ENCODE results near the gene ARID1B. TPM values are rescaled to one million over a fixed set of nuclear protein-coding genes. Genes with fewer than 3 reads are reported as not detected.

The ARID1B gene
- total and polyA plus RNA-seq, 10 of the 15 experiments (the other 5 are each of a cell fraction or from before 2014, with no cell fraction given): 24.7 to 133 (median 54.6) TPM

DNA sequence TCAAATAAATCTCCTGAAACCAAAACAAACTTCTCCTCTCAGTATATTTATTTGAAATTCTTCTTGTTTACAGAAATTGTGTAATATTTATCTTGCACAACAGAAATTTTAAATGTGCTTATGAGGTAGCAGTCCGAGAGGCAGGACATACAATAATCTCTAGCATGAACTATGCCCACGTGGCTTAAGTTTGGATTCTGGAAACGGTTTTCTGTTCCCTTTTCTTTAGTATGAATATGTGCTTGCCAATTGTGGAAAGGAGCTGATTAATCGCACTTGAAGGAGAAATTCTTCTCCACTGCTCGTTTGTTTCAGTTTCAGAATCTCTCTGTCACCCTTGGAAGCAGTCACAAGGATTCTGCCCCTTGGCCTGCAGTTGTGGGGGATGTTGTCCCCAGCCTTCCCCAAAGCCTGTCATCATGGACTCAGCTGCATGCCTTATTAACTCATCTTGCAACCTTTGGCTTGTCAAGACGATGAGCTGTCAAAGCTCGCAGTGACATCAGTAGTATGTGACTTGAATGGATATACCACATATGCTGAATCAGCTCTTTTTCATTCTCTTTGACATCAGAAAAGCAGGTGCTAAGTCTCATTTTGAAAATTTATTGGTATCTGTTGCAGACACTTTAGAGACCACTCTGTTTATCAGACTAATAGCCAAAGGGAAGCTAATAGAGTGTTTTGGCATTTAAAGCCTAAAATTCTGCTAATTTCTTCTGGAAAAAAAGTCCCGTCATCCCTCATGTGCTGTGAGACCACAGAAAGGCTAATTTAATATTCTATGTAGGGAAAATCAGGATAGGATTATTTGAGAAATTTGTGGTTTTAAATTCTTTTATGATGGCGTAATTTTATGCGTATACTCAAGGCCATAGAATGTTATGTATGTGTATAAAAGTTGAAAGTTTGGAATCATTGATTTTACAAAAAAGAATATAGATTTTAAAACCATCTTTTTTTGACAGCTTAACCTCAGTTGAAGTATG lies 186.8 kb downstream of the ARID1B start (continued):
- TF ChIP-seq ZNF24 (IDR thresholded peaks at IDR 0.05): no peak
- TF ChIP-seq, protein P1, sequence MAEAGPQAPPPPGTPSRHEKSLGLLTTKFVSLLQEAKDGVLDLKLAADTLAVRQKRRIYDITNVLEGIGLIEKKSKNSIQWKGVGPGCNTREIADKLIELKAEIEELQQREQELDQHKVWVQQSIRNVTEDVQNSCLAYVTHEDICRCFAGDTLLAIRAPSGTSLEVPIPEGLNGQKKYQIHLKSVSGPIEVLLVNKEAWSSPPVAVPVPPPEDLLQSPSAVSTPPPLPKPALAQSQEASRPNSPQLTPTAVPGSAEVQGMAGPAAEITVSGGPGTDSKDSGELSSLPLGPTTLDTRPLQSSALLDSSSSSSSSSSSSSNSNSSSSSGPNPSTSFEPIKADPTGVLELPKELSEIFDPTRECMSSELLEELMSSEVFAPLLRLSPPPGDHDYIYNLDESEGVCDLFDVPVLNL (IDR thresholded peaks at IDR 0.05; ENCODE audit: low read depth, low read length): no peak
- TF ChIP-seq, protein P2, sequence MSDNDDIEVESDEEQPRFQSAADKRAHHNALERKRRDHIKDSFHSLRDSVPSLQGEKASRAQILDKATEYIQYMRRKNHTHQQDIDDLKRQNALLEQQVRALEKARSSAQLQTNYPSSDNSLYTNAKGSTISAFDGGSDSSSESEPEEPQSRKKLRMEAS (IDR thresholded peaks at IDR 0.05; ENCODE audit: low read depth, low read length): no peak
- TF ChIP-seq, protein P3, sequence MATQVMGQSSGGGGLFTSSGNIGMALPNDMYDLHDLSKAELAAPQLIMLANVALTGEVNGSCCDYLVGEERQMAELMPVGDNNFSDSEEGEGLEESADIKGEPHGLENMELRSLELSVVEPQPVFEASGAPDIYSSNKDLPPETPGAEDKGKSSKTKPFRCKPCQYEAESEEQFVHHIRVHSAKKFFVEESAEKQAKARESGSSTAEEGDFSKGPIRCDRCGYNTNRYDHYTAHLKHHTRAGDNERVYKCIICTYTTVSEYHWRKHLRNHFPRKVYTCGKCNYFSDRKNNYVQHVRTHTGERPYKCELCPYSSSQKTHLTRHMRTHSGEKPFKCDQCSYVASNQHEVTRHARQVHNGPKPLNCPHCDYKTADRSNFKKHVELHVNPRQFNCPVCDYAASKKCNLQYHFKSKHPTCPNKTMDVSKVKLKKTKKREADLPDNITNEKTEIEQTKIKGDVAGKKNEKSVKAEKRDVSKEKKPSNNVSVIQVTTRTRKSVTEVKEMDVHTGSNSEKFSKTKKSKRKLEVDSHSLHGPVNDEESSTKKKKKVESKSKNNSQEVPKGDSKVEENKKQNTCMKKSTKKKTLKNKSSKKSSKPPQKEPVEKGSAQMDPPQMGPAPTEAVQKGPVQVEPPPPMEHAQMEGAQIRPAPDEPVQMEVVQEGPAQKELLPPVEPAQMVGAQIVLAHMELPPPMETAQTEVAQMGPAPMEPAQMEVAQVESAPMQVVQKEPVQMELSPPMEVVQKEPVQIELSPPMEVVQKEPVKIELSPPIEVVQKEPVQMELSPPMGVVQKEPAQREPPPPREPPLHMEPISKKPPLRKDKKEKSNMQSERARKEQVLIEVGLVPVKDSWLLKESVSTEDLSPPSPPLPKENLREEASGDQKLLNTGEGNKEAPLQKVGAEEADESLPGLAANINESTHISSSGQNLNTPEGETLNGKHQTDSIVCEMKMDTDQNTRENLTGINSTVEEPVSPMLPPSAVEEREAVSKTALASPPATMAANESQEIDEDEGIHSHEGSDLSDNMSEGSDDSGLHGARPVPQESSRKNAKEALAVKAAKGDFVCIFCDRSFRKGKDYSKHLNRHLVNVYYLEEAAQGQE (IDR thresholded peaks at IDR 0.05; ENCODE audit: low read depth, low read length): no peak
- TF ChIP-seq PML (IDR thresholded peaks at IDR 0.05; ENCODE audit: low read length): no peak
- no peak for TF ChIP-seq SMAD5 (IDR thresholded peaks at IDR 0.05; ENCODE audit: low read depth)
- no peak for TF ChIP-seq MXI1 (IDR thresholded peaks at IDR 0.05; ENCODE audit: low read depth, low read length)
- TF ChIP-seq, protein P4, sequence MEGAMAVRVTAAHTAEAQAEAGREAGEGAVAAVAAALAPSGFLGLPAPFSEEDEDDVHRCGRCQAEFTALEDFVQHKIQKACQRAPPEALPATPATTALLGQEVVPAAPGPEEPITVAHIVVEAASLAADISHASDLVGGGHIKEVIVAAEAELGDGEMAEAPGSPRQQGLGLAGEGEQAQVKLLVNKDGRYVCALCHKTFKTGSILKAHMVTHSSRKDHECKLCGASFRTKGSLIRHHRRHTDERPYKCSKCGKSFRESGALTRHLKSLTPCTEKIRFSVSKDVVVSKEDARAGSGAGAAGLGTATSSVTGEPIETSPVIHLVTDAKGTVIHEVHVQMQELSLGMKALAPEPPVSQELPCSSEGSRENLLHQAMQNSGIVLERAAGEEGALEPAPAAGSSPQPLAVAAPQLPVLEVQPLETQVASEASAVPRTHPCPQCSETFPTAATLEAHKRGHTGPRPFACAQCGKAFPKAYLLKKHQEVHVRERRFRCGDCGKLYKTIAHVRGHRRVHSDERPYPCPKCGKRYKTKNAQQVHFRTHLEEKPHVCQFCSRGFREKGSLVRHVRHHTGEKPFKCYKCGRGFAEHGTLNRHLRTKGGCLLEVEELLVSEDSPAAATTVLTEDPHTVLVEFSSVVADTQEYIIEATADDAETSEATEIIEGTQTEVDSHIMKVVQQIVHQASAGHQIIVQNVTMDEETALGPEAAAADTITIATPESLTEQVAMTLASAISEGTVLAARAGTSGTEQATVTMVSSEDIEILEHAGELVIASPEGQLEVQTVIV (IDR thresholded peaks at IDR 0.05; ENCODE audit: borderline replicate concordance, partially characterized antibody): no peak
- no peak for TF ChIP-seq PAX5 (IDR thresholded peaks at IDR 0.05; ENCODE audit: borderline replicate concordance, low read depth, low read length)
- TF ChIP-seq CBX5 (IDR thresholded peaks at IDR 0.05; ENCODE audit: low read depth): peak; percentile 79
- TF ChIP-seq MTA2 (IDR thresholded peaks at IDR 0.05; ENCODE audit: low read depth): peak; percentile 49; the same call in 1 of the 2 replicates
- TF ChIP-seq MYC (IDR thresholded peaks at IDR 0.05; ENCODE audit: insufficient read depth, insufficient read length, insufficient replicate concordance, low read length, severe bottlenecking): no peak
- TF ChIP-seq RELA (IDR thresholded peaks at IDR 0.05; ENCODE audit: borderline replicate concordance, partially characterized antibody): no peak
- peak; percentile 91 for TF ChIP-seq CREB1 (IDR thresholded peaks at IDR 0.05; ENCODE audit: low read depth)
- TF ChIP-seq POU2F2 (IDR thresholded peaks at IDR 0.05; ENCODE audit: borderline replicate concordance, low read depth, low read length): no peak
- no peak for TF ChIP-seq NRF1 (conservative IDR thresholded peaks at IDR 0.05; ENCODE audit: low read depth, low read length)
- TF ChIP-seq, protein P5, sequence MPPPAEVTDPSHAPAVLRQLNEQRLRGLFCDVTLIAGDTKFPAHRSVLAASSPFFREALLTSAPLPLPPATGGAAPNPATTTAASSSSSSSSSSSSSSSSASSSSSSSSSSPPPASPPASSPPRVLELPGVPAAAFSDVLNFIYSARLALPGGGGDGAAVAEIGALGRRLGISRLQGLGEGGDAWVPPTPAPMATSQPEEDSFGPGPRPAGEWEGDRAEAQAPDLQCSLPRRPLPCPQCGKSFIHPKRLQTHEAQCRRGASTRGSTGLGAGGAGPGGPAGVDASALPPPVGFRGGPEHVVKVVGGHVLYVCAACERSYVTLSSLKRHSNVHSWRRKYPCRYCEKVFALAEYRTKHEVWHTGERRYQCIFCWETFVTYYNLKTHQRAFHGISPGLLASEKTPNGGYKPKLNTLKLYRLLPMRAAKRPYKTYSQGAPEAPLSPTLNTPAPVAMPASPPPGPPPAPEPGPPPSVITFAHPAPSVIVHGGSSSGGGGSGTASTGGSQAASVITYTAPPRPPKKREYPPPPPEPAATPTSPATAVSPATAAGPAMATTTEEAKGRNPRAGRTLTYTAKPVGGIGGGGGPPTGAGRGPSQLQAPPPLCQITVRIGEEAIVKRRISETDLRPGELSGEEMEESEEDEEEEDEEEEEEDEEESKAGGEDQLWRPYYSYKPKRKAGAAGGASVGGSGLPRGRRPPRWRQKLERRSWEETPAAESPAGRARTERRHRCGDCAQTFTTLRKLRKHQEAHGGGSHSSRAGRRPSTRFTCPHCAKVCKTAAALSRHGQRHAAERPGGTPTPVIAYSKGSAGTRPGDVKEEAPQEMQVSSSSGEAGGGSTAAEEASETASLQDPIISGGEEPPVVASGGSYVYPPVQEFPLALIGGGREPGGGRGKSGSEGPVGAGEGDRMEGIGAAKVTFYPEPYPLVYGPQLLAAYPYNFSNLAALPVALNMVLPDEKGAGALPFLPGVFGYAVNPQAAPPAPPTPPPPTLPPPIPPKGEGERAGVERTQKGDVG (CRISPR knock-in tag; IDR thresholded peaks at IDR 0.05): no peak
- TF ChIP-seq CEBPB (IDR thresholded peaks at IDR 0.05; ENCODE audit: borderline replicate concordance in 1 of 2, low read depth in 2 of 2, low read length in 2 of 2): no peak

Measured in GM12878 (cell line).